Parathyroid adenoma (tissue), 2 donors: ENCODE data around the gene FREM2.

Experiments
- H2AFZ ChIP-seq: fragments of 300-600 bp; sonication (generic); one replicate; pipeline ENCODE4 v1.7.0; 2017; ENCODE audit warnings: antibody characterized with exemption, mild to moderate bottlenecking
- H3K27ac ChIP-seq: fragments of 300-600 bp; sonication (generic); one replicate; pipeline ENCODE4 v1.7.0; 2017
- H3K27me3 ChIP-seq: fragments of 300-600 bp; sonication (generic); one replicate; pipeline ENCODE4 v1.7.0; 2017; ENCODE audit warnings: low read length; ENCODE audit not compliant: control insufficient read depth, insufficient read depth
- H3K36me3 ChIP-seq: fragments of 300-600 bp; sonication (generic); one replicate; pipeline ENCODE4 v1.7.0; 2017; ENCODE audit warnings: low read length; ENCODE audit not compliant: control insufficient read depth, insufficient read depth
- H3K4me1 ChIP-seq: fragments of 300-600 bp; sonication (generic); one replicate; pipeline ENCODE4 v1.7.0; 2017; ENCODE audit warnings: control low read depth
- H3K4me2 ChIP-seq: fragments of 300-600 bp; sonication (generic); one replicate; pipeline ENCODE4 v1.7.0; 2017; ENCODE audit warnings: low read length
- H3K4me3 ChIP-seq: fragments of 300-600 bp; sonication (generic); one replicate; pipeline ENCODE4 v1.7.0; 2017; ENCODE audit warnings: low read depth, low read length
- H3K79me2 ChIP-seq: fragments of 300-600 bp; sonication (generic); one replicate; pipeline ENCODE4 v1.7.0; 2017; ENCODE audit warnings: control low read depth
- H3K9ac ChIP-seq: fragments of 300-600 bp; sonication (generic); one replicate; pipeline ENCODE4 v1.7.0; 2017; ENCODE audit warnings: mild to moderate bottlenecking
- H3K9me3 ChIP-seq: fragments of 300-600 bp; sonication (generic); one replicate; pipeline ENCODE4 v1.7.0; 2017; ENCODE audit warnings: low read length; ENCODE audit not compliant: control insufficient read depth
- TF ChIP-seq, protein P1 (sequence below): fragments of 300-600 bp; sonication (generic); IDR thresholded peaks from one replicate; pipeline ENCODE4 v1.7.0; 2017; ENCODE audit warnings: antibody characterized with exemption, mild to moderate bottlenecking
- donor health status: primary hyperparathyroidism.

Gene FREM2

GRCh38 chr13:38752686-38753085 is 65.8 kb downstream of the FREM2 start:
- Histone ChIP-seq H3K36me3 (no peaks in the 10 kb centered on the region), H3K9ac (no peak overlapping the region)

DNA sequence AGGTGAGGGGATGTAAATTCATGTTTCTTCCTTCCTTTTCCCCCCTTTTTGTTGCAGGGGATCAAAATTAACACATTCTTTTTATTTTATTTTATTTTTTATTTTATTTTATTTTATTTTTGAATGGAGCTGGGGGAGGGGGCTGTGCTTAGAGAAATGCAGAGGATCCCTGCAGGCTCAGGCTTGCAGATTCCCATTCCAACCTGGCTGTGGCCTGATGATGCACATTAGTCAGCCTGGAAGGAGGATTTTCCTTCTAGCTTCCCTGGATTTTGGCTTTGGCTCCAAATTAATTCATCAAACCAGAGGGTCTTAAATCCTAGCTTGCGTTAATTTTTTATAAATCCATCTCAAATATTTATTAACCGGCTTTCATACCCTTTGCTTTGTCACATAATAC is 67.0 kb downstream of the FREM2 start:
- Histone ChIP-seq H3K4me1 (no peaks in the 10 kb centered on the region), H3K9ac (no peak overlapping the region), H2AFZ (no peak overlapping the region), H3K79me2 (no peaks in the 10 kb centered on the region), H3K27ac (no peak overlapping the region), H3K4me2 (no peak overlapping the region), H3K9me3 (no peaks in the 10 kb centered on the region), H3K27me3 (no peaks in the 10 kb centered on the region), H3K36me3 (no peaks in the 10 kb centered on the region), H3K4me3 (no peak overlapping the region)
- TF ChIP-seq, protein P1, sequence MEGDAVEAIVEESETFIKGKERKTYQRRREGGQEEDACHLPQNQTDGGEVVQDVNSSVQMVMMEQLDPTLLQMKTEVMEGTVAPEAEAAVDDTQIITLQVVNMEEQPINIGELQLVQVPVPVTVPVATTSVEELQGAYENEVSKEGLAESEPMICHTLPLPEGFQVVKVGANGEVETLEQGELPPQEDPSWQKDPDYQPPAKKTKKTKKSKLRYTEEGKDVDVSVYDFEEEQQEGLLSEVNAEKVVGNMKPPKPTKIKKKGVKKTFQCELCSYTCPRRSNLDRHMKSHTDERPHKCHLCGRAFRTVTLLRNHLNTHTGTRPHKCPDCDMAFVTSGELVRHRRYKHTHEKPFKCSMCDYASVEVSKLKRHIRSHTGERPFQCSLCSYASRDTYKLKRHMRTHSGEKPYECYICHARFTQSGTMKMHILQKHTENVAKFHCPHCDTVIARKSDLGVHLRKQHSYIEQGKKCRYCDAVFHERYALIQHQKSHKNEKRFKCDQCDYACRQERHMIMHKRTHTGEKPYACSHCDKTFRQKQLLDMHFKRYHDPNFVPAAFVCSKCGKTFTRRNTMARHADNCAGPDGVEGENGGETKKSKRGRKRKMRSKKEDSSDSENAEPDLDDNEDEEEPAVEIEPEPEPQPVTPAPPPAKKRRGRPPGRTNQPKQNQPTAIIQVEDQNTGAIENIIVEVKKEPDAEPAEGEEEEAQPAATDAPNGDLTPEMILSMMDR, result no peak

More at GRCh38 chr13:38752686-38753085, 65.8 kb downstream of the FREM2 start:
- no peak overlapping the region for H3K27ac ChIP-seq
- TF ChIP-seq, protein P1, result no peak
- H3K4me1 ChIP-seq, result no peaks in the 10 kb centered on the region
- H3K79me2 ChIP-seq, result no peaks in the 10 kb centered on the region
- H3K4me3 ChIP-seq, result no peak overlapping the region
- H3K9me3 ChIP-seq, result no peaks in the 10 kb centered on the region
- no peak overlapping the region for H2AFZ ChIP-seq
- no peaks in the 10 kb centered on the region for H3K27me3 ChIP-seq
- H3K4me2 ChIP-seq, result no peak overlapping the region

GRCh38 chr13:38755793-38756192 is 68.9 kb downstream of the FREM2 start:
- H2AFZ ChIP-seq, result no peak overlapping the region
- no peaks in the 10 kb centered on the region for H3K9me3 ChIP-seq
- H3K4me2 ChIP-seq, result no peak overlapping the region
- no peak overlapping the region for H3K9ac ChIP-seq
- H3K4me1 ChIP-seq, result no peaks in the 10 kb centered on the region
- H3K79me2 ChIP-seq, result no peaks in the 10 kb centered on the region
- H3K36me3 ChIP-seq, result no peaks in the 10 kb centered on the region
- no peaks in the 10 kb centered on the region for H3K27me3 ChIP-seq
- H3K4me3 ChIP-seq, result no peak overlapping the region
- no peak overlapping the region for H3K27ac ChIP-seq
- TF ChIP-seq, protein P1, result no peak

GRCh38 chr13:38758277-38758676 is 71.4 kb downstream of the FREM2 start:
- TF ChIP-seq, protein P1, result no peak
- no peak overlapping the region for H3K4me2 ChIP-seq
- H3K27me3 ChIP-seq, result no peaks in the 10 kb centered on the region
- no peak overlapping the region for H3K4me3 ChIP-seq
- no peaks in the 10 kb centered on the region for H3K9me3 ChIP-seq
- H3K27ac ChIP-seq, result no peak overlapping the region
- no peak overlapping the region for H2AFZ ChIP-seq
- no peak overlapping the region for H3K9ac ChIP-seq
- no peaks in the 10 kb centered on the region for H3K36me3 ChIP-seq
- H3K4me1 ChIP-seq, result no peaks in the 10 kb centered on the region
- no peaks in the 10 kb centered on the region for H3K79me2 ChIP-seq

GRCh38 chr13:38759390-38759789 is 72.5 kb downstream of the FREM2 start:
- H3K9me3 ChIP-seq, result no peaks in the 10 kb centered on the region
- no peak overlapping the region for H3K9ac ChIP-seq
- no peak overlapping the region for H3K4me2 ChIP-seq
- no peaks in the 10 kb centered on the region for H3K79me2 ChIP-seq
- H2AFZ ChIP-seq, result no peak overlapping the region
- no peaks in the 10 kb centered on the region for H3K27me3 ChIP-seq
- H3K36me3 ChIP-seq, result no peaks in the 10 kb centered on the region
- no peak overlapping the region for H3K27ac ChIP-seq
- TF ChIP-seq, protein P1, result no peak
- H3K4me1 ChIP-seq, result no peaks in the 10 kb centered on the region
- H3K4me3 ChIP-seq, result no peak overlapping the region
